GM06990 (cell line): ENCODE results near the gene ZP2.

Source experiments
- DNase-seq: peaks from one replicate; pipeline ENCODE4 v3.0.0-alpha.2; 2011; ENCODE audit not compliant: insufficient read length; ENCODE audit errors: extremely low read depth
- H3K27me3 ChIP-seq: replicated peaks from 2 replicates; pipeline ENCODE4 v1.6.0; 2011; ENCODE audit warnings: low read length; ENCODE audit not compliant: control insufficient read depth, insufficient read depth
- H3K36me3 ChIP-seq: 2 replicates; pipeline ENCODE4 v1.5.1; 2011; ENCODE audit warnings: low read length; ENCODE audit not compliant: control insufficient read depth, insufficient read depth
- H3K4me3 ChIP-seq: replicated peaks from 2 replicates; pipeline ENCODE4 v1.5.1; 2011; ENCODE audit warnings: low read depth, mild to moderate bottlenecking, control low read depth, low read length
- TF ChIP-seq, protein P1 (sequence below): IDR thresholded peaks from 2 replicates; pipeline ENCODE4 v1.5.1; 2011; ENCODE audit warnings: low read length, control low read depth, mild to moderate bottlenecking, inconsistent platforms; ENCODE audit not compliant: insufficient read depth, poor library complexity, severe bottlenecking

The ZP2 gene

DNA sequence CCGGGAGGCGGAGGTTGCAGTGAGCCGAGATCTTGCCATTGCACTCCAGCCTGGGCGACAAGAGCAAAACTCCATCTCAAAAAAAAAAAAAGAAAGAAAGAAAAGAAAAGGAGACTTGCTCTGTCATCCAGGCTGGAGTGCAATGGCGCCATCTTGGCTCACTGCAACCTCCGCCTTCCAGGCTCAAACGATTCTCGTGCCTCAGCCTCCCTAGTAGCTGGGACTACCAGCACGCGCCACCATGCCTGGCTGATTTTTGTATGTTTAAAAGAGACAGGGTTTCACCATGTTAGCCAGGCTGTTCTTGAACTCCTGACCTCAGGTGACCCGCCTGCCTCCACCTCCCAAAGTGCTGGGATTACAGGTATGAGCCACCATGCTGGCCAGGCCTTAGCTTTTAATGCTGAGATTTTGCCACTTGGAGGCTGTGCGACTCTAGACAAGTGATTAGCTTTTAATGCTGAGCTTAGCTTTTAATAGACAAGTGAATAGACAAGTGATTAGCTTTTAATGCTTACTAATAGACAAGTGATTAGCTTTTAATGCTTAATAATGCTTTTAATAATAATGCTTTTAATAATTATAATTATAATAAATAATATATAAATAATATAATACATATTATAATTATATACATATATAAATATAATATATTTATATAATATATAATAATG, 43.3 kb downstream of the ZP2 start:
- Histone ChIP-seq H3K36me3 (peaks cover 6% of the 10 kb centered on the region), H3K27me3 (no peaks in the 10 kb centered on the region), H3K4me3 (no peak overlapping the region)
- DNase-seq = no peak
- TF ChIP-seq, protein P1, sequence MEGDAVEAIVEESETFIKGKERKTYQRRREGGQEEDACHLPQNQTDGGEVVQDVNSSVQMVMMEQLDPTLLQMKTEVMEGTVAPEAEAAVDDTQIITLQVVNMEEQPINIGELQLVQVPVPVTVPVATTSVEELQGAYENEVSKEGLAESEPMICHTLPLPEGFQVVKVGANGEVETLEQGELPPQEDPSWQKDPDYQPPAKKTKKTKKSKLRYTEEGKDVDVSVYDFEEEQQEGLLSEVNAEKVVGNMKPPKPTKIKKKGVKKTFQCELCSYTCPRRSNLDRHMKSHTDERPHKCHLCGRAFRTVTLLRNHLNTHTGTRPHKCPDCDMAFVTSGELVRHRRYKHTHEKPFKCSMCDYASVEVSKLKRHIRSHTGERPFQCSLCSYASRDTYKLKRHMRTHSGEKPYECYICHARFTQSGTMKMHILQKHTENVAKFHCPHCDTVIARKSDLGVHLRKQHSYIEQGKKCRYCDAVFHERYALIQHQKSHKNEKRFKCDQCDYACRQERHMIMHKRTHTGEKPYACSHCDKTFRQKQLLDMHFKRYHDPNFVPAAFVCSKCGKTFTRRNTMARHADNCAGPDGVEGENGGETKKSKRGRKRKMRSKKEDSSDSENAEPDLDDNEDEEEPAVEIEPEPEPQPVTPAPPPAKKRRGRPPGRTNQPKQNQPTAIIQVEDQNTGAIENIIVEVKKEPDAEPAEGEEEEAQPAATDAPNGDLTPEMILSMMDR = no peak

GRCh38 chr16:21167360-21167759, 44.0 kb downstream of the ZP2 start:
- no peak overlapping the region for H3K4me3 ChIP-seq
- TF ChIP-seq, protein P1 = no peak
- H3K36me3 ChIP-seq = peaks cover 6% of the 10 kb centered on the region
- no peak for DNase-seq
- no peaks in the 10 kb centered on the region for H3K27me3 ChIP-seq

DNA sequence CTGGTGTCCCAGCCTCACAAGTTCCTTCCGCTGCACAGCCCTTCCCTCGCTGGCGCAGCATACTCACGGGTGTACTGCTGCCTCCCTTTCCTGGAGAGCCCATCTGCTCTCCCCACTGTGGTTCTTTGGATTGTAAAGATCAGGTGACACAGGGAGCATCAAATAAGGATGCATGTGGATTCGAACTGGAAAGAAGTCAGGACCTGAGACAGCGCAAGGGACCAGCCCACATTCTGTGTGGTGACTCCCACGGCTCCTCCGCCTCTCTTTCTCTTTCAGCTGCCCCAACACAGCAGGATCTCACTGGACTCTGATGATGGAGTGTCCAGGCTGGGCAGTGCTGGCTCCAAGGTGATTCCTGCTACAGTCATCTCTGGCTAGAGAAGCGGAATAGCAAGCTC, 44.8 kb downstream of the ZP2 start:
- no peak for DNase-seq
- TF ChIP-seq, protein P1 = no peak
- H3K27me3 ChIP-seq = no peaks in the 10 kb centered on the region
- peaks cover 6% of the 10 kb centered on the region for H3K36me3 ChIP-seq
- H3K4me3 ChIP-seq = no peak overlapping the region

DNA sequence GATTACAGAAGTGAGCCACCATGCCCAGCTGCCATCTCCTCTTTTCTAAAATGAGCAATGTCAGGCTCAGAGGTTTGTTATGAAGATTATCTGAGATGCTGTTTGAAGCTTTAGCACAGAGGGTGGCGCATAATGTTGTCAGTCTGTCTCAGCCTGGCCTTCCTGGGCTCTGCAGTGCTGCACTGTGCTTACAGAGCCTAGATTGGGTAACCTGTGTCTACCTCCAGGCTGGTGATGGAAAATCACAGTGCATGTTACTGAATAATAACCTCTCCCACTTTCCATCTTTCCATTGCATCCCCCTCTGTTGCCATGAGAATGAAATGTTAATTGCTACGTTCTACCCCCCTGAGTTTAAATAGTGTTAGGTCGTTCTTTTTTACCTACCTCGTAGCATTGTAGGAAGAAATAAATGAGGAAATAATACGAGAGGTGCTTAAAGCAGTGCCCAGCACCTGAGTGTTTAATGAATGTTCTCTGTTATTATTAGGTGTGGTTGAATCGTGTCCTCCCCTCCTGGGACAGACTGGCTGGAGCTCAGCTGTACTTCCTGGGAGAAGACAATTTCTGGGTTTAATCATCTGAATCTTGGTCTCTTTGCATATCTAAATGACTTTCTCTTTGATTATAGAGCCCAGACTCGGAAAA, 46.7 kb downstream of the ZP2 start:
- Histone ChIP-seq H3K27me3 (no peaks in the 10 kb centered on the region), H3K36me3 (peaks cover 6% of the 10 kb centered on the region), H3K4me3 (no peak overlapping the region)
- DNase-seq = no peak
- TF ChIP-seq, protein P1 = no peak

DNA sequence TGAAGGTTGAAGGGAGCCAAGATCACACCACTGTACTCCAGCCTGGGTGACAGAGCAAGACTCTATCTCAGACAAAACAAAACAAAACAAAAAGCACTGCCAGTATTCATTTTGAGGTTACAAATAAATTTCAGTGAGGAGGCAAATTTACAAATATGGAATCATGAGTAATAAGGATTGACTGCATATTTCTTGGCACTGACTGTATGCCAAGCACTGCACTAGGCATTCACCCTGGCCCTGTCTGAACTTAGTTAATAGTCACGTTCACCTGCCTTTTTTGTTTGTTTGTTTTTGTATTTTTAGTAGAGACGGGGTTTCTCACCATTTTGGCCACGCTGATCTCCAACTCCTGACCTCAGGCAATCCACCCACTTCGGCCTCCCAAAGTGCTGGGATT, 47.8 kb downstream of the ZP2 start:
- H3K4me3 ChIP-seq = no peak overlapping the region
- no peak for DNase-seq
- H3K27me3 ChIP-seq = no peaks in the 10 kb centered on the region
- peaks cover 6% of the 10 kb centered on the region for H3K36me3 ChIP-seq
- TF ChIP-seq, protein P1 = no peak

GRCh38 chr16:21162661-21163151, 48.7 kb downstream of the ZP2 start:
- Histone ChIP-seq H3K27me3 (no peaks in the 10 kb centered on the region), H3K36me3 (peaks cover 6% of the 10 kb centered on the region), H3K4me3 (no peak overlapping the region)
- no peak for DNase-seq
- TF ChIP-seq, protein P1 = no peak
